Suprapubic skin (tissue), 4 donors: ENCODE measurements around the gene ROBO1.

Experiments
- CTCF ChIP-seq, 2 donors: fragments of 200-600 bp in 1 of 2; fragments of 450-650 bp in 1 of 2; sonication (generic) in 1 of 2; IDR thresholded peaks; one replicate each; pipeline ENCODE4 v1.5.1; 2016 to 2019; ENCODE audit warnings: antibody characterized with exemption in 2 of 2, mild to moderate bottlenecking in 1 of 2, moderate library complexity in 1 of 2
- EP300 ChIP-seq: sonication (generic); formaldehyde crosslinking; IDR thresholded peaks from one replicate; pipeline ENCODE4 v1.6.1; 2017; ENCODE audit warnings: antibody characterized with exemption
- POLR2A ChIP-seq, 2 donors: fragments of 450-650 bp; IDR thresholded peaks; one replicate each; pipeline ENCODE4 v1.6.1; 2017; ENCODE audit warnings: antibody characterized with exemption in 2 of 2, mild to moderate bottlenecking in 2 of 2, moderate library complexity in 2 of 2
- POLR2AphosphoS5 ChIP-seq, 3 donors: sonication (generic); formaldehyde crosslinking; IDR thresholded peaks; one replicate each; pipeline ENCODE4 v1.6.1; 2017; ENCODE audit warnings: antibody characterized with exemption in 3 of 3

GRCh38 chr3:79414035-79414434 is 353.8 kb downstream of the ROBO1 start:
- TF ChIP-seq POLR2AphosphoS5 (IDR thresholded peaks at IDR 0.05) (no peak), CTCF (IDR thresholded peaks at IDR 0.05) (no peak), POLR2A (IDR thresholded peaks at IDR 0.05) (no peak), EP300 (no peak)
